ENCODE results near the gene ZNF628.

The ZNF628 gene

DNA sequence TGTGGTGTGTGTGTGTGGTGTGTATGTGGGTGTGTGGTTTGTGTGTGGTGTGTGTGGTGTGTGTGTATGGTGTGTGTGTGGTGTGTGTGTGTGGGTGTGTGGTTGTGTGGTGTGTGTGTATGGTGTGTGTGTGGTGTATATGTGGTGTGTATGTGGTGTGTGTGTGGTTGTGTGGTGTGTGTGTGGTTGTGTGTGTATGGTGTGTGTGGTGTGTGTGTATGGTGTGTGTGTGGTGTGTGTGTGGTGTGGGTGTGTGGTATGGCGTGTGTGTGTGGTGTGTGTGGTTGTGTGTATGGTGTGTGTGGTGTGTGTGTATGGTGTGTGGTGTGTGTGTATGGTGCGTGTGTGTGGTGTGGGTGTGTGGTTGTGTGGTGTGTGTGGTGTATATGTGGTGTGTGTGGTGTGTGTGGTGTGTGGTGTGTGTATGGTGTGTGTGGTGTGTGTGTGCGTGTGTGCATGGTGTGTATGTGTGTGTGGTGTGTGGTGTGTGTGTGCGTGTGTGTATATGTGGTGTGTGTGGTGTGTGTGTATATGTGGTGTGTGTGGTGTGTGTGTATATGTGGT, 42.0 kb upstream of the ZNF628 start:
- no peak overlapping the region for H2AFZ ChIP-seq (ENCODE audit: low read depth, low read length)
- H3K4me2 ChIP-seq (ENCODE audit: low read length) = no peak overlapping the region
- H3K9ac ChIP-seq (ENCODE audit: low read length) = no peak overlapping the region
- H4K20me1 ChIP-seq (ENCODE audit: insufficient read depth, low read length) = no peaks in the 10 kb centered on the region
- TF ChIP-seq, protein P1, sequence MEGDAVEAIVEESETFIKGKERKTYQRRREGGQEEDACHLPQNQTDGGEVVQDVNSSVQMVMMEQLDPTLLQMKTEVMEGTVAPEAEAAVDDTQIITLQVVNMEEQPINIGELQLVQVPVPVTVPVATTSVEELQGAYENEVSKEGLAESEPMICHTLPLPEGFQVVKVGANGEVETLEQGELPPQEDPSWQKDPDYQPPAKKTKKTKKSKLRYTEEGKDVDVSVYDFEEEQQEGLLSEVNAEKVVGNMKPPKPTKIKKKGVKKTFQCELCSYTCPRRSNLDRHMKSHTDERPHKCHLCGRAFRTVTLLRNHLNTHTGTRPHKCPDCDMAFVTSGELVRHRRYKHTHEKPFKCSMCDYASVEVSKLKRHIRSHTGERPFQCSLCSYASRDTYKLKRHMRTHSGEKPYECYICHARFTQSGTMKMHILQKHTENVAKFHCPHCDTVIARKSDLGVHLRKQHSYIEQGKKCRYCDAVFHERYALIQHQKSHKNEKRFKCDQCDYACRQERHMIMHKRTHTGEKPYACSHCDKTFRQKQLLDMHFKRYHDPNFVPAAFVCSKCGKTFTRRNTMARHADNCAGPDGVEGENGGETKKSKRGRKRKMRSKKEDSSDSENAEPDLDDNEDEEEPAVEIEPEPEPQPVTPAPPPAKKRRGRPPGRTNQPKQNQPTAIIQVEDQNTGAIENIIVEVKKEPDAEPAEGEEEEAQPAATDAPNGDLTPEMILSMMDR (IDR thresholded peaks at IDR 0.05; ENCODE audit: low read depth, low read length) = no peak
- no peak for TF ChIP-seq EZH2phosphoT487 (IDR thresholded peaks at IDR 0.05; ENCODE audit: low read depth)
- no peak overlapping the region for H3K4me3 ChIP-seq (ENCODE audit: low read length)
- no peaks in the 10 kb centered on the region for H3K9me3 ChIP-seq (ENCODE audit: insufficient read depth, low read length)
- no peaks in the 10 kb centered on the region for H3K36me3 ChIP-seq (replicated peaks; ENCODE audit: low read depth, low read length)
- H3K27ac ChIP-seq (ENCODE audit: low read length) = no peak overlapping the region
- H3K27me3 ChIP-seq (ENCODE audit: low read depth, low read length) = peaks cover 3% of the 10 kb centered on the region; the same call in 1 of the 2 replicates
- no peaks in the 10 kb centered on the region for H3K79me2 ChIP-seq (ENCODE audit: low read length)
- no peaks in the 10 kb centered on the region for H3K4me1 ChIP-seq (ENCODE audit: low read length)

DNA sequence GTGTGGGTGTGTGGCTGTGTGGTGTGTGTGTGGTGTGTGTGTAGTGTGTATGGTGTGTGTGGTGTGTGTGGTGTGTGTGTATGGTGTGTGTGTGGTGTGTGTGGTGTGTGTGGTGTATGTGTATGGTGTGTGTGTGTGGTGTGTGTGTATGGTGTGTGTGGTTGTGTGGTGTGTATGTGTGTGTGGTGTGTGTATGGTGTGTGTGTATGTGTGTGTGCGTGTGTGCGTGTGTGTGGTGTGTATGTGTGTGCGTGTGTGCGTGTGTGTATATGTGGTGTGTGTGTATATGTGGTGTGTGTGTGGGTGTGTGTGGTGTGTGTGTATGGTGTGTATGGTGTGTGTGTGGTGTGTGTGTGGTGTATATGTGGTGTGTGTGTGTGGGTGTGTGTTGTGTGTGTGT, 41.4 kb upstream of the ZNF628 start:
- no peak for TF ChIP-seq EZH2phosphoT487 (IDR thresholded peaks at IDR 0.05; ENCODE audit: low read depth)
- TF ChIP-seq, protein P1 (IDR thresholded peaks at IDR 0.05; ENCODE audit: low read depth, low read length) = no peak

DNA sequence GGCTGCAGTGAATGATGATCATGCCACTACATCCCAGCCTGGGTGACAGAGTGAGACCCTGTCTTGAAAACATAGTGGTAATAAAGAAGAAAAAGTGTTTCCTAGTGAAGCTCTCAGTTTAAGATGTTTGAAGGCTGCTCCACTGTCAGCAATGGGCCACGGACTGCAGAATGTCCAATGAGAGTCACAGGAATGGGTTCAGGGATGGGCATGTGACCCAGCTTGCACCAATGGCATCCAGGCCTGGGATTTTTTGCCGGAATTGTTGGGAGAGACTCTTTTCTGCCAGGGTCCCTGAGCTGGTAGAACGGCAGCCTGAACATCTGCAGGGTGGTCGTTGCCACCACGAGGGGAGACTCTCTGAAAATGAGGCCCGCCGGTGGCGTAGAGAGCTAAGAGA, 39.6 kb upstream of the ZNF628 start:
- Histone ChIP-seq H3K9ac (ENCODE audit: low read length) (no peak overlapping the region), H3K36me3 (replicated peaks; ENCODE audit: low read depth, low read length) (no peaks in the 10 kb centered on the region), H3K4me1 (ENCODE audit: low read length) (no peaks in the 10 kb centered on the region), H3K27ac (ENCODE audit: low read length) (no peak overlapping the region), H2AFZ (ENCODE audit: low read depth, low read length) (no peak overlapping the region), H3K9me3 (ENCODE audit: insufficient read depth, low read length) (no peaks in the 10 kb centered on the region), H3K79me2 (ENCODE audit: low read length) (no peaks in the 10 kb centered on the region), H3K27me3 (ENCODE audit: low read depth, low read length) (peaks cover 3% of the 10 kb centered on the region; the same call in 1 of the 2 replicates), H3K4me3 (ENCODE audit: low read length) (no peak overlapping the region), H3K4me2 (ENCODE audit: low read length) (no peak overlapping the region), H4K20me1 (ENCODE audit: insufficient read depth, low read length) (no peaks in the 10 kb centered on the region)
- TF ChIP-seq, protein P1 (IDR thresholded peaks at IDR 0.05; ENCODE audit: low read depth, low read length) = no peak
- TF ChIP-seq EZH2phosphoT487 (IDR thresholded peaks at IDR 0.05; ENCODE audit: low read depth) = no peak

More for the DNA sequence above, 41.4 kb upstream of the ZNF628 start:
- no peaks in the 10 kb centered on the region for H3K79me2 ChIP-seq (ENCODE audit: low read length)
- no peaks in the 10 kb centered on the region for H3K4me1 ChIP-seq (ENCODE audit: low read length)
- no peak overlapping the region for H3K27ac ChIP-seq (ENCODE audit: low read length)
- H3K9me3 ChIP-seq (ENCODE audit: insufficient read depth, low read length) = no peaks in the 10 kb centered on the region
- no peak overlapping the region for H3K9ac ChIP-seq (ENCODE audit: low read length)
- H3K27me3 ChIP-seq (ENCODE audit: low read depth, low read length) = peaks cover 3% of the 10 kb centered on the region; the same call in 1 of the 2 replicates
- H2AFZ ChIP-seq (ENCODE audit: low read depth, low read length) = no peak overlapping the region
- no peaks in the 10 kb centered on the region for H4K20me1 ChIP-seq (ENCODE audit: insufficient read depth, low read length)
- H3K4me2 ChIP-seq (ENCODE audit: low read length) = no peak overlapping the region
- no peaks in the 10 kb centered on the region for H3K36me3 ChIP-seq (replicated peaks; ENCODE audit: low read depth, low read length)
- H3K4me3 ChIP-seq (ENCODE audit: low read length) = no peak overlapping the region

DNA sequence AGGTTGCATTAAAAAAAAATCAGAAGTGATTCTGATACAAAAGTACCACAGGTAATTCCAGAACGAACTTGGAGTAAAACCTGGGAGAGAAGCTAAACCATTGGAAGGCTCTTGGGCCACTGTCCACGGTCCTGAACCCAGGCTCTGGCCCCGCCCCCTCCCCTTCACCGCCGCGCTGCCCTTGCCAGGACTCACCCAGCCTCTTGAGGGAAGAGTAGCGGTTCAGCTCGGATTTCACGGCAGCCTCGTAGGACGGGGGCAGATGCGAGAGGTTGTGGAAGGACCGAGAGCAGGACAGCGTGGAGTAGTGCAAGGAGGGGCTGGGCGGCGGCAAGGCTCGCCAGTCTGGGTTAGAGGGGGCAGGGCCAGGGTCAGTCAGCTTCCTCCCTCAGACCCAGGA, 39.0 kb upstream of the ZNF628 start:
- Histone ChIP-seq H3K4me1 (ENCODE audit: low read length) (no peaks in the 10 kb centered on the region), H2AFZ (ENCODE audit: low read depth, low read length) (no peak overlapping the region), H3K27ac (ENCODE audit: low read length) (no peak overlapping the region), H4K20me1 (ENCODE audit: insufficient read depth, low read length) (no peaks in the 10 kb centered on the region), H3K27me3 (ENCODE audit: low read depth, low read length) (peaks cover 3% of the 10 kb centered on the region; the same call in 1 of the 2 replicates), H3K79me2 (ENCODE audit: low read length) (no peaks in the 10 kb centered on the region), H3K4me3 (ENCODE audit: low read length) (no peak overlapping the region), H3K9me3 (ENCODE audit: insufficient read depth, low read length) (no peaks in the 10 kb centered on the region), H3K36me3 (replicated peaks; ENCODE audit: low read depth, low read length) (no peaks in the 10 kb centered on the region), H3K9ac (ENCODE audit: low read length) (no peak overlapping the region), H3K4me2 (ENCODE audit: low read length) (no peak overlapping the region)
- TF ChIP-seq, protein P1 (IDR thresholded peaks at IDR 0.05; ENCODE audit: low read depth, low read length) = no peak
- TF ChIP-seq EZH2phosphoT487 (IDR thresholded peaks at IDR 0.05; ENCODE audit: low read depth) = no peak

Measured in OCI-LY3 (cell line).